SK-N-SH treated with all-trans-retinoic acid at 6 μM for 48 hours (cell line): ENCODE measurements around the gene CLEC4D.

Experiments
- ATAC-seq: fragments of 200-7000 bp; cut with Tn5 transposase; 3 replicates; pipeline ENCODE4 v1.9.1; 2020; ENCODE audit warnings: mild to moderate bottlenecking, moderate library complexity
- BACH2 ChIP-seq: fragments of 250-450 bp; sonication (Bioruptor Pico); IDR thresholded peaks from 2 replicates; pipeline ENCODE4 v1.9.0; 2021; ENCODE audit warnings: mild to moderate bottlenecking, borderline replicate concordance
- CREB5 ChIP-seq: fragments of 250-450 bp; sonication (Bioruptor Pico); IDR thresholded peaks from 2 replicates; pipeline ENCODE4 v1.5.1; 2020; ENCODE audit warnings: low read depth, mild to moderate bottlenecking, moderate library complexity
- CSDC2 ChIP-seq: fragments of 250-450 bp; sonication (Bioruptor Pico); IDR thresholded peaks from 2 replicates; pipeline ENCODE4 v1.5.0; 2020; ENCODE audit warnings: mild to moderate bottlenecking, moderate library complexity
- ESRRG ChIP-seq: fragments of 250-450 bp; sonication (Bioruptor Pico); IDR thresholded peaks from 2 replicates; pipeline ENCODE4 v1.6.1; 2021; ENCODE audit warnings: mild to moderate bottlenecking
- ISL1 ChIP-seq: fragments of 250-450 bp; sonication (Bioruptor Pico); IDR thresholded peaks from 2 replicates; pipeline ENCODE4 v2.1.2; 2022; ENCODE audit warnings: mild to moderate bottlenecking, moderate library complexity
- OSR1 ChIP-seq: fragments of 250-450 bp; sonication (Bioruptor Pico); IDR thresholded peaks from 2 replicates; pipeline ENCODE4 v1.8.0; 2022; ENCODE audit warnings: moderate library complexity, mild to moderate bottlenecking, inconsistent platforms
- PPARA ChIP-seq: fragments of 250-450 bp; sonication (Bioruptor Pico); IDR thresholded peaks from 2 replicates; pipeline ENCODE4 v1.5.0; 2020; ENCODE audit warnings: mild to moderate bottlenecking, borderline replicate concordance
- SNAI2 ChIP-seq: fragments of 250-450 bp; sonication (Bioruptor Pico); IDR thresholded peaks from 2 replicates; pipeline ENCODE4 v1.5.0; 2020; ENCODE audit warnings: mild to moderate bottlenecking, moderate library complexity
- TCF4 ChIP-seq: fragments of 250-450 bp; sonication (Bioruptor Pico); IDR thresholded peaks from 2 replicates; pipeline ENCODE4 v1.8.0; 2021; ENCODE audit warnings: mild to moderate bottlenecking, moderate library complexity, borderline replicate concordance
- TOX ChIP-seq: fragments of 250-450 bp; sonication (Bioruptor Pico); IDR thresholded peaks from 2 replicates; pipeline ENCODE4 v1.8.0; 2021; ENCODE audit warnings: mild to moderate bottlenecking, moderate library complexity, borderline replicate concordance
- TSHZ2 ChIP-seq: fragments of 250-450 bp; sonication (Bioruptor Pico); IDR thresholded peaks from 2 replicates; pipeline ENCODE4 v1.5.0; 2020; ENCODE audit warnings: mild to moderate bottlenecking, moderate library complexity
- ZC3H10 ChIP-seq: fragments of 250-450 bp; sonication (Bioruptor Pico); IDR thresholded peaks from 2 replicates; pipeline ENCODE4 v1.5.1; 2021; ENCODE audit warnings: mild to moderate bottlenecking, moderate library complexity
- ZFP3 ChIP-seq: fragments of 250-450 bp; sonication (Bioruptor Pico); IDR thresholded peaks from 2 replicates; pipeline ENCODE4 v1.5.0; 2020; ENCODE audit warnings: mild to moderate bottlenecking, moderate library complexity
- ZFP30 ChIP-seq: fragments of 450-650 bp; formaldehyde crosslinking; IDR thresholded peaks from 2 replicates; pipeline ENCODE4 v1.5.0; 2022; ENCODE audit warnings: mild to moderate bottlenecking, moderate library complexity
- ZNF565 ChIP-seq: fragments of 450-650 bp; formaldehyde crosslinking; conservative IDR thresholded peaks from 2 replicates; pipeline ENCODE4 v1.5.0; 2020; ENCODE audit warnings: low read depth, mild to moderate bottlenecking, moderate library complexity
- ZNF70 ChIP-seq: fragments of 450-650 bp; formaldehyde crosslinking; IDR thresholded peaks from 2 replicates; pipeline ENCODE4 v1.5.0; 2020; ENCODE audit warnings: mild to moderate bottlenecking, moderate library complexity
- ZNF8 ChIP-seq: fragments of 450-650 bp; formaldehyde crosslinking; IDR thresholded peaks from 2 replicates; pipeline ENCODE4 v1.5.0; 2020; ENCODE audit warnings: mild to moderate bottlenecking, moderate library complexity
- TF ChIP-seq, protein P1 (sequence below): fragments of 250-450 bp; sonication (Bioruptor Pico); IDR thresholded peaks from 2 replicates; pipeline ENCODE4 v1.5.1; 2021; ENCODE audit warnings: mild to moderate bottlenecking, moderate library complexity
- TF ChIP-seq, protein P2 (sequence below): fragments of 250-450 bp; sonication (Bioruptor Pico); IDR thresholded peaks from 2 replicates; pipeline ENCODE4 v1.8.0; 2021; ENCODE audit warnings: low read depth, mild to moderate bottlenecking, moderate library complexity, borderline replicate concordance

Gene CLEC4D

GRCh38 chr12:8549381-8549780 is 36.1 kb downstream of the CLEC4D start:
- no peak for ATAC-seq

DNA sequence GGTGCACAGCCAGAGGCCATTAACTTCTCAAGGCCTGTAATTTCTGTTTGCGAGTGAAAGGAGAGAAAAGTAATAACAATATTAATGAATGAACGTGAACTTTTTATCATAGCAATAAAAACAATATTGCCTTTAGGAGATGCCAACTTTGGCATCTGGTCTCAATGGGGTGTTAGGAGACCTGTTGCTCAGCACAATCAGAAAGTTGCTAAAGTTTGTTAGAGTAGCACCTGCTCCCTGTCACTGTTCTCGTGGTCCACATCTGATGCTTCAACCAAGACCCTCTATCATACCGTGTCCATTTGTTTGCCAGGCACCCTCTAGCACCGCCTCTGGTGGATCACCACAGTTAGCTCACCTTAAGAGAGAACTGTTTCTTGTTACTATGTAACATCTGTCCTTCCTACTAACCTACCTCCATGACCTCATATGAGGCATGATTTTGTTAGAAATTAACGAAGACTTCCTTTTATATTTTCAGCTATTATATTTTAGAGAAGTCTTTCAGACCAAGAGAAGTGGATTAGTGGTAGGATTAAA is 39.9 kb downstream of the CLEC4D start:
- no peak for ATAC-seq
- TF ChIP-seq TSHZ2 (CRISPR knock-in tag): no peak
- TF ChIP-seq ZC3H10 (CRISPR knock-in tag): no peak
- TF ChIP-seq TCF4 (CRISPR knock-in tag): no peak
- TF ChIP-seq ESRRG (CRISPR knock-in tag): no peak
- no peak for TF ChIP-seq ZFP3
- TF ChIP-seq SNAI2: no peak
- TF ChIP-seq TOX (CRISPR knock-in tag): no peak
- TF ChIP-seq CREB5: no peak
- TF ChIP-seq, protein P1, sequence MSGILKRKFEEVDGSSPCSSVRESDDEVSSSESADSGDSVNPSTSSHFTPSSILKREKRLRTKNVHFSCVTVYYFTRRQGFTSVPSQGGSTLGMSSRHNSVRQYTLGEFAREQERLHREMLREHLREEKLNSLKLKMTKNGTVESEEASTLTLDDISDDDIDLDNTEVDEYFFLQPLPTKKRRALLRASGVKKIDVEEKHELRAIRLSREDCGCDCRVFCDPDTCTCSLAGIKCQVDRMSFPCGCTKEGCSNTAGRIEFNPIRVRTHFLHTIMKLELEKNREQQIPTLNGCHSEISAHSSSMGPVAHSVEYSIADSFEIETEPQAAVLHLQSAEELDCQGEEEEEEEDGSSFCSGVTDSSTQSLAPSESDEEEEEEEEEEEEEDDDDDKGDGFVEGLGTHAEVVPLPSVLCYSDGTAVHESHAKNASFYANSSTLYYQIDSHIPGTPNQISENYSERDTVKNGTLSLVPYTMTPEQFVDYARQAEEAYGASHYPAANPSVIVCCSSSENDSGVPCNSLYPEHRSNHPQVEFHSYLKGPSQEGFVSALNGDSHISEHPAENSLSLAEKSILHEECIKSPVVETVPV: no peak
- no peak for TF ChIP-seq ZNF8 (CRISPR knock-in tag)
- TF ChIP-seq ZNF565 (CRISPR knock-in tag): no peak
- no peak for TF ChIP-seq ISL1 (CRISPR knock-in tag)
- no peak for TF ChIP-seq CSDC2 (CRISPR knock-in tag)

More at GRCh38 chr12:8549381-8549780, 36.1 kb downstream of the CLEC4D start:
- no peak for TF ChIP-seq TSHZ2 (CRISPR knock-in tag)
- TF ChIP-seq ZFP30 (CRISPR knock-in tag): no peak
- TF ChIP-seq ZNF70 (CRISPR knock-in tag): no peak
- TF ChIP-seq, protein P2, sequence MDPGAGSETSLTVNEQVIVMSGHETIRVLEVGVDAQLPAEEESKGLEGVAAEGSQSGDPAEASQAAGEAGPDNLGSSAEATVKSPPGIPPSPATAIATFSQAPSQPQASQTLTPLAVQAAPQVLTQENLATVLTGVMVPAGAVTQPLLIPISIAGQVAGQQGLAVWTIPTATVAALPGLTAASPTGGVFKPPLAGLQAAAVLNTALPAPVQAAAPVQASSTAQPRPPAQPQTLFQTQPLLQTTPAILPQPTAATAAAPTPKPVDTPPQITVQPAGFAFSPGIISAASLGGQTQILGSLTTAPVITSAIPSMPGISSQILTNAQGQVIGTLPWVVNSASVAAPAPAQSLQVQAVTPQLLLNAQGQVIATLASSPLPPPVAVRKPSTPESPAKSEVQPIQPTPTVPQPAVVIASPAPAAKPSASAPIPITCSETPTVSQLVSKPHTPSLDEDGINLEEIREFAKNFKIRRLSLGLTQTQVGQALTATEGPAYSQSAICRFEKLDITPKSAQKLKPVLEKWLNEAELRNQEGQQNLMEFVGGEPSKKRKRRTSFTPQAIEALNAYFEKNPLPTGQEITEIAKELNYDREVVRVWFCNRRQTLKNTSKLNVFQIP (CRISPR knock-in tag): no peak
- TF ChIP-seq SNAI2: no peak
- TF ChIP-seq BACH2: no peak
- TF ChIP-seq TOX (CRISPR knock-in tag): no peak
- no peak for TF ChIP-seq TCF4 (CRISPR knock-in tag)
- TF ChIP-seq PPARA (CRISPR knock-in tag): no peak
- TF ChIP-seq, protein P1: no peak
- no peak for TF ChIP-seq CSDC2 (CRISPR knock-in tag)
- no peak for TF ChIP-seq OSR1 (CRISPR knock-in tag)
- TF ChIP-seq ZNF8 (CRISPR knock-in tag): no peak
- TF ChIP-seq ZFP3: no peak
- no peak for TF ChIP-seq ZNF565 (CRISPR knock-in tag)
- no peak for TF ChIP-seq ZC3H10 (CRISPR knock-in tag)
